ENCODE results near the gene AHNAK2.
"Not testable (repeated sequence)": the region's sequence is repeated elsewhere in the genome, so short reads cannot be mapped to it uniquely, and the experiment has no call there.

Gene AHNAK2

GRCh38 chr14:104924421-104925213 lies 53.6 kb downstream of the AHNAK2 start, which contains the start of gene PLD4:
TSS of gene PLD4 (plus strand) at chr14:104924879. CDS start at chr14:104927141, 2,262 bp downstream.
- no peak for DNase-seq

GRCh38 chr14:104923640-104924420 lies 54.3 kb downstream of the AHNAK2 start:
- no peak for DNase-seq

- DNase-seq = no peak
Measured at GRCh38 chr14:104919993-104920315, 58.2 kb downstream of the AHNAK2 start.

GRCh38 chr14:104919152-104919992 lies 58.8 kb downstream of the AHNAK2 start:
- not testable (repeated sequence) for DNase-seq

GRCh38 chr14:104917993-104918392 lies 60.2 kb downstream of the AHNAK2 start:
- DNase-seq = no peak

- no peak for DNase-seq
Measured at GRCh38 chr14:104917116-104917515, 61.1 kb downstream of the AHNAK2 start.

GRCh38 chr14:104913435-104913834 lies 64.7 kb downstream of the AHNAK2 start:
- no peak for DNase-seq

- DNase-seq = no peak
Measured at GRCh38 chr14:104912053-104912452, 66.1 kb downstream of the AHNAK2 start.

- no peak for DNase-seq
Measured at GRCh38 chr14:104908303-104908702, 69.9 kb downstream of the AHNAK2 start.

- DNase-seq = not testable (repeated sequence)
Measured at GRCh38 chr14:104905579-104905933, 72.6 kb downstream of the AHNAK2 start.

- DNase-seq = not testable (repeated sequence)
Measured at GRCh38 chr14:104904650-104905578, 73.3 kb downstream of the AHNAK2 start.

- DNase-seq = no peak
Measured at GRCh38 chr14:104903990-104904389, 74.2 kb downstream of the AHNAK2 start.

- DNase-seq = no peak
Measured at GRCh38 chr14:104900639-104901512, 77.3 kb downstream of the AHNAK2 start.

GRCh38 chr14:104899781-104900180 lies 78.4 kb downstream of the AHNAK2 start:
- no peak for DNase-seq

- no peak for DNase-seq
Measured at GRCh38 chr14:104898870-104899510, 79.2 kb downstream of the AHNAK2 start.

- no peak for DNase-seq
Measured at GRCh38 chr14:104898195-104898558, 80.0 kb downstream of the AHNAK2 start.

GRCh38 chr14:104897330-104898194 lies 80.6 kb downstream of the AHNAK2 start:
- DNase-seq = no peak

GRCh38 chr14:104895786-104896661 lies 82.2 kb downstream of the AHNAK2 start:
- DNase-seq = no peak
